H9 (cell line): ENCODE measurements around the gene GPC1. TPM values are rescaled to one million over a fixed set of nuclear protein-coding genes. Genes with fewer than 3 reads are reported as not detected.

Experiments
- DNase-seq: peaks from one replicate; pipeline ENCODE4 v3.0.0-alpha.2; 2017
- H2AFZ ChIP-seq: one replicate; pipeline ENCODE4 v1.6.1; 2013; ENCODE audit warnings: mild to moderate bottlenecking, low read length, control low read depth, moderate library complexity
- H2AK5ac ChIP-seq: 2 replicates; pipeline ENCODE4 v1.6.1; 2013; ENCODE audit warnings: low read length, control low read depth, mixed read lengths; ENCODE audit not compliant: insufficient read length
- H2BK120ac ChIP-seq: one replicate; pipeline ENCODE4 v1.6.1; 2013; ENCODE audit warnings: low read depth, mild to moderate bottlenecking, low read length, control low read depth, inconsistent platforms; ENCODE audit not compliant: poor library complexity, severe bottlenecking
- H2BK12ac ChIP-seq: 2 replicates; pipeline ENCODE4 v1.6.1; 2013; ENCODE audit warnings: low read length, control low read depth, mixed read lengths, low read depth; ENCODE audit not compliant: insufficient read length
- H2BK15ac ChIP-seq: 2 replicates; pipeline ENCODE4 v1.6.1; 2013; ENCODE audit warnings: low read depth, low read length, control low read depth
- H2BK20ac ChIP-seq: one replicate; pipeline ENCODE4 v1.6.1; 2013; ENCODE audit warnings: low read depth, mild to moderate bottlenecking, low read length, control low read depth, inconsistent platforms; ENCODE audit not compliant: poor library complexity, severe bottlenecking
- H2BK5ac ChIP-seq: 2 replicates; pipeline ENCODE4 v1.6.1; 2013; ENCODE audit warnings: low read length, control low read depth, mixed read lengths; ENCODE audit not compliant: insufficient read length
- H3K14ac ChIP-seq: 2 replicates; pipeline ENCODE4 v1.6.1; 2013; ENCODE audit warnings: low read length, control low read depth; ENCODE audit not compliant: insufficient read depth
- H3K18ac ChIP-seq: 2 replicates; pipeline ENCODE4 v1.6.1; 2013; ENCODE audit warnings: low read depth, mild to moderate bottlenecking, mixed read lengths, low read length, control low read depth; ENCODE audit not compliant: insufficient read length
- H3K23ac ChIP-seq: 2 replicates; pipeline ENCODE4 v1.6.1; 2013; ENCODE audit warnings: low read length, control low read depth, mixed read lengths, low read depth; ENCODE audit not compliant: insufficient read length
- H3K23me2 ChIP-seq: 2 replicates; pipeline ENCODE4 v1.6.1; 2013; ENCODE audit warnings: low read depth, mild to moderate bottlenecking, mixed read lengths, low read length, control low read depth; ENCODE audit not compliant: insufficient read length, poor library complexity, severe bottlenecking
- H3K27ac ChIP-seq: 2 replicates; pipeline ENCODE4 v1.5.1; 2013; ENCODE audit warnings: low read length, control low read depth, mixed read lengths, low read depth; ENCODE audit not compliant: insufficient read length
- H3K27me3 ChIP-seq: 2 replicates; pipeline ENCODE4 v1.6.1; 2013; ENCODE audit warnings: low read length, control low read depth, inconsistent platforms; ENCODE audit not compliant: insufficient read depth
- H3K4ac ChIP-seq: 2 replicates; pipeline ENCODE4 v1.6.1; 2013; ENCODE audit warnings: low read depth, mild to moderate bottlenecking, control low read depth, inconsistent platforms, low read length, moderate library complexity
- H3K4me1 ChIP-seq: 2 replicates; pipeline ENCODE4 v1.6.1; 2013; ENCODE audit warnings: low read length, control low read depth, inconsistent platforms; ENCODE audit not compliant: insufficient read depth
- H3K4me2 ChIP-seq: 2 replicates; pipeline ENCODE4 v1.6.1; 2013; ENCODE audit warnings: low read length, control low read depth, mixed read lengths; ENCODE audit not compliant: insufficient read length, insufficient read depth
- H3K56ac ChIP-seq: 2 replicates; pipeline ENCODE4 v1.6.1; 2013; ENCODE audit warnings: low read depth, mild to moderate bottlenecking, mixed read lengths, low read length, control low read depth; ENCODE audit not compliant: insufficient read length
- H3K79me1 ChIP-seq: 2 replicates; pipeline ENCODE4 v1.6.1; 2013; ENCODE audit warnings: low read depth, mild to moderate bottlenecking, moderate library complexity, low read length, control low read depth, inconsistent platforms; ENCODE audit not compliant: insufficient read depth, poor library complexity, severe bottlenecking
- H3K79me2 ChIP-seq: 2 replicates; pipeline ENCODE4 v1.6.1; 2013; ENCODE audit warnings: low read length, control low read depth, inconsistent platforms; ENCODE audit not compliant: insufficient read depth
- H3K9ac ChIP-seq: 2 replicates; pipeline ENCODE4 v1.6.1; 2013; ENCODE audit warnings: low read length, control low read depth, mixed read lengths; ENCODE audit not compliant: insufficient read length; ENCODE audit errors: extremely low read depth
- H3K9me3 ChIP-seq: one replicate; pipeline ENCODE4 v1.6.1; 2013; ENCODE audit warnings: low read depth, low read length, inconsistent platforms; ENCODE audit not compliant: control insufficient read depth
- H3T11ph ChIP-seq: one replicate; pipeline ENCODE4 v1.6.1; 2013; ENCODE audit warnings: mild to moderate bottlenecking, low read length, control low read depth, inconsistent platforms
- H4K20me1 ChIP-seq: one replicate; pipeline ENCODE4 v1.6.1; 2013; ENCODE audit not compliant: control insufficient read depth, insufficient read length, insufficient read depth
- H4K5ac ChIP-seq: 2 replicates; pipeline ENCODE4 v1.6.1; 2013; ENCODE audit warnings: low read depth, mild to moderate bottlenecking, mixed read lengths, low read length, control low read depth; ENCODE audit not compliant: insufficient read length
- H4K8ac ChIP-seq: replicated peaks from 2 replicates; pipeline ENCODE4 v1.6.1; 2013; ENCODE audit warnings: low read length, control low read depth, mixed read lengths, low read depth; ENCODE audit not compliant: insufficient read length
- H4K91ac ChIP-seq: 2 replicates; pipeline ENCODE4 v1.6.1; 2013; ENCODE audit warnings: low read depth, mild to moderate bottlenecking, moderate library complexity, mixed read lengths, low read length, control low read depth; ENCODE audit not compliant: insufficient read length
- H3K27ac Mint-ChIP-seq, 3 experiments: 2 replicates in 2 of 3; 3 replicates in 1 of 3; pipeline ENCODE4 v1.8.0; 2020 to 2021; ENCODE audit warnings: mixed read lengths in 3 of 3, mild to moderate bottlenecking in 1 of 3, moderate library complexity in 1 of 3
- H3K27me3 Mint-ChIP-seq: 2 replicates; pipeline ENCODE4 v1.8.0; 2021; ENCODE audit warnings: low read depth, mild to moderate bottlenecking, moderate library complexity, mixed read lengths
- H3K36me3 Mint-ChIP-seq, 3 experiments: 2 replicates in 2 of 3; 3 replicates in 1 of 3; pipeline ENCODE4 v1.8.0; 2020 to 2021; ENCODE audit warnings: low read depth in 3 of 3, mixed read lengths in 3 of 3; ENCODE audit not compliant: insufficient read depth in 1 of 3
- H3K4me1 Mint-ChIP-seq, 2 experiments: 2 replicates each; pipeline ENCODE4 v1.8.0; 2020; ENCODE audit warnings: mixed read lengths in 2 of 2
- H3K4me3 Mint-ChIP-seq, 2 experiments: 2 replicates in 1 of 2; 3 replicates in 1 of 2; pipeline ENCODE4 v1.8.0; 2020 to 2021; ENCODE audit warnings: mild to moderate bottlenecking in 2 of 2, mixed read lengths in 2 of 2, moderate library complexity in 1 of 2
- H3K9me3 Mint-ChIP-seq, 2 experiments: 2 replicates in 1 of 2; 3 replicates in 1 of 2; pipeline ENCODE4 v1.8.0; 2020; ENCODE audit warnings: mild to moderate bottlenecking in 2 of 2, mixed read lengths in 2 of 2, moderate library complexity in 1 of 2
- WGBS: extraction: QIAGEN DNeasy Blood & Tissue Kit; methylation state at CpG from one replicate; pipeline ENCODE4 v1.1.7; 2013; ENCODE audit warnings: missing lambda C conversion rate, low lambda C conversion rate, mixed read lengths; ENCODE audit not compliant: insufficient read length; ENCODE audit errors: extremely low coverage; 5-methylcytosine and 5-hydroxymethylcytosine counted together
- long read RNA-seq: library from polyadenylated mRNA; unstranded; transcript quantifications from one replicate; pipeline ENCODE4 v2.0.0, GENCODE V29; 2020
- total RNA-seq: library from RNA; stranded (reverse); gene quantifications from 2 replicates; pipeline ENCODE4 v1.2.1, GENCODE V29; 2021
- TF ChIP-seq, protein P1 (sequence below): fragments of 200-600 bp; sonication (generic); conservative IDR thresholded peaks from 3 replicates; pipeline ENCODE4 v1.8.0; 2021; ENCODE audit warnings: antibody characterized with exemption, mild to moderate bottlenecking

Gene GPC1, protein sequence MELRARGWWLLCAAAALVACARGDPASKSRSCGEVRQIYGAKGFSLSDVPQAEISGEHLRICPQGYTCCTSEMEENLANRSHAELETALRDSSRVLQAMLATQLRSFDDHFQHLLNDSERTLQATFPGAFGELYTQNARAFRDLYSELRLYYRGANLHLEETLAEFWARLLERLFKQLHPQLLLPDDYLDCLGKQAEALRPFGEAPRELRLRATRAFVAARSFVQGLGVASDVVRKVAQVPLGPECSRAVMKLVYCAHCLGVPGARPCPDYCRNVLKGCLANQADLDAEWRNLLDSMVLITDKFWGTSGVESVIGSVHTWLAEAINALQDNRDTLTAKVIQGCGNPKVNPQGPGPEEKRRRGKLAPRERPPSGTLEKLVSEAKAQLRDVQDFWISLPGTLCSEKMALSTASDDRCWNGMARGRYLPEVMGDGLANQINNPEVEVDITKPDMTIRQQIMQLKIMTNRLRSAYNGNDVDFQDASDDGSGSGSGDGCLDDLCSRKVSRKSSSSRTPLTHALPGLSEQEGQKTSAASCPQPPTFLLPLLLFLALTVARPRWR
- 39.4 and 44.0 TPM in 2 replicates for total RNA-seq
- long read RNA-seq, partial matches to known transcripts: 8 of 21 reads
- long read RNA-seq, other reads (novel, unspliced or antisense): 13 of 21 reads

DNA sequence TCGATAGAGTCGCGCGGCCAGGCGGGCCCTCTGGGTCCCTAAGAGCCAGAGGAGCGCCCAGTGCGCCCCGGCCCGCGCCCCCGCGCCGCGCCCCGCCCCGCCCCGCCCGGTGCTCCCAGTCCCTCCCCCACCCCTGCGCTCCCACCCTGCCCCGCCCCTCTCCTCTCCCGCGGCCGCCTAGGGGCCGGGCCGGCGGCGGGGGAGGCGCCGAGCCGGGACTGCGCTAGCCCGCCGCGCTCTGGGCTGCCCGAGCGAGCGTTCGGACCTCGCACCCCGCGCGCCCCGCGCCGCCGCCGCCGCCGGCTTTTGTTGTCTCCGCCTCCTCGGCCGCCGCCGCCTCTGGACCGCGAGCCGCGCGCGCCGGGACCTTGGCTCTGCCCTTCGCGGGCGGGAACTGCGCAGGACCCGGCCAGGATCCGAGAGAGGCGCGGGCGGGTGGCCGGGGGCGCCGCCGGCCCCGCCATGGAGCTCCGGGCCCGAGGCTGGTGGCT, at the start of gene GPC1:
TSS of gene GPC1 (plus strand) at position 207 of the 491 bp plus-strand sequence. CDS start at position 463, 256 bp downstream.
- H3K36me3 Mint-ChIP-seq: peaks cover 0 to 2% (median 0%) of the 10 kb centered on the region in 3 experiments; a peak in 2 of 7 replicates
- Histone ChIP-seq H2BK20ac (no peak within 1 kb of the TSS), H3K4ac (no peak within 1 kb of the TSS), H3K18ac (peak within 1 kb of the TSS; percentile 54), H3K9ac (no peak within 1 kb of the TSS), H2AK5ac (no peak within 1 kb of the TSS), H3K56ac (no peak within 1 kb of the TSS), H3K9me3 (no peaks in the 10 kb centered on the region), H3K4me2 (peak within 1 kb of the TSS; percentile 68), H4K5ac (no peak within 1 kb of the TSS), H2BK5ac (no peak within 1 kb of the TSS), H2AFZ (no peak within 1 kb of the TSS), H4K91ac (no peak within 1 kb of the TSS), H3K23ac (no peak within 1 kb of the TSS), H4K20me1 (no peaks in the 10 kb centered on the region), H3K23me2 (peaks cover 8% of the 10 kb centered on the region), H2BK12ac (no peak within 1 kb of the TSS), H3K27me3 (peaks cover 13% of the 10 kb centered on the region; the same call in 1 of the 2 replicates), H2BK120ac (no peak within 1 kb of the TSS), H2BK15ac (no peak within 1 kb of the TSS), H4K8ac (no peak within 1 kb of the TSS), H3K79me1 (no peaks in the 10 kb centered on the region), H3K79me2 (no peaks in the 10 kb centered on the region; the same call in 1 of the 2 replicates), H3T11ph (no peak within 1 kb of the TSS), H3K27ac (no peak within 1 kb of the TSS), H3K4me1 (no peaks in the 10 kb centered on the region; the same call in 1 of the 2 replicates), H3K14ac (peak within 1 kb of the TSS; percentile 56)
- peak; percentile 70 for DNase-seq
- WGBS: no CpG with 5 or more reads among the region's 77 CpGs
- H3K4me3 Mint-ChIP-seq: peak within 1 kb of the TSS; percentile 81 to 87
- TF ChIP-seq, protein P1, sequence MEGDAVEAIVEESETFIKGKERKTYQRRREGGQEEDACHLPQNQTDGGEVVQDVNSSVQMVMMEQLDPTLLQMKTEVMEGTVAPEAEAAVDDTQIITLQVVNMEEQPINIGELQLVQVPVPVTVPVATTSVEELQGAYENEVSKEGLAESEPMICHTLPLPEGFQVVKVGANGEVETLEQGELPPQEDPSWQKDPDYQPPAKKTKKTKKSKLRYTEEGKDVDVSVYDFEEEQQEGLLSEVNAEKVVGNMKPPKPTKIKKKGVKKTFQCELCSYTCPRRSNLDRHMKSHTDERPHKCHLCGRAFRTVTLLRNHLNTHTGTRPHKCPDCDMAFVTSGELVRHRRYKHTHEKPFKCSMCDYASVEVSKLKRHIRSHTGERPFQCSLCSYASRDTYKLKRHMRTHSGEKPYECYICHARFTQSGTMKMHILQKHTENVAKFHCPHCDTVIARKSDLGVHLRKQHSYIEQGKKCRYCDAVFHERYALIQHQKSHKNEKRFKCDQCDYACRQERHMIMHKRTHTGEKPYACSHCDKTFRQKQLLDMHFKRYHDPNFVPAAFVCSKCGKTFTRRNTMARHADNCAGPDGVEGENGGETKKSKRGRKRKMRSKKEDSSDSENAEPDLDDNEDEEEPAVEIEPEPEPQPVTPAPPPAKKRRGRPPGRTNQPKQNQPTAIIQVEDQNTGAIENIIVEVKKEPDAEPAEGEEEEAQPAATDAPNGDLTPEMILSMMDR: no peak
- peaks cover 54% of the 10 kb centered on the region for H3K27me3 Mint-ChIP-seq
- peak within 1 kb of the TSS in 2 of 3 experiments; percentile 52 to 73; a peak in 2 of 7 replicates for H3K27ac Mint-ChIP-seq
- peaks cover 11 to 18% of the 10 kb centered on the region in 2 experiments for H3K4me1 Mint-ChIP-seq
- H3K9me3 Mint-ChIP-seq: no peaks in the 10 kb centered on the region
